Measurements from ENCODE around the gene TCERG1L.

TCERG1L gene

GRCh38 chr10:131093795-131094366, 217.6 kb downstream of the TCERG1L start:
- no peak for DNase-seq

- DNase-seq, result no peak
Observed at GRCh38 chr10:131093346-131093745, 218.2 kb downstream of the TCERG1L start.

GRCh38 chr10:131092876-131093275, 218.6 kb downstream of the TCERG1L start:
- DNase-seq, result no peak

- no peak for DNase-seq
Observed at GRCh38 chr10:131092386-131092785, 219.1 kb downstream of the TCERG1L start.

GRCh38 chr10:131091682-131092081, 219.8 kb downstream of the TCERG1L start:
- DNase-seq, result no peak

- DNase-seq, result peak; percentile 87
Observed at GRCh38 chr10:131090761-131091661, 220.5 kb downstream of the TCERG1L start.

GRCh38 chr10:131089861-131090260, 221.7 kb downstream of the TCERG1L start:
- DNase-seq, result no peak

- no peak for DNase-seq
Observed at GRCh38 chr10:131089150-131089549, 222.4 kb downstream of the TCERG1L start.

GRCh38 chr10:131088619-131089018, 222.9 kb downstream of the TCERG1L start:
- DNase-seq, result no peak

GRCh38 chr10:131087464-131088215, 223.9 kb downstream of the TCERG1L start:
- no peak for DNase-seq

- DNase-seq, result no peak
Observed at GRCh38 chr10:131086511-131086910, 225.0 kb downstream of the TCERG1L start.

- DNase-seq, result no peak
Observed at GRCh38 chr10:131086094-131086493, 225.4 kb downstream of the TCERG1L start.

GRCh38 chr10:131085091-131085860, 226.2 kb downstream of the TCERG1L start:
- DNase-seq, result no peak

GRCh38 chr10:131084791-131085090, 226.8 kb downstream of the TCERG1L start:
- DNase-seq, result no peak

GRCh38 chr10:131083915-131084790, 227.4 kb downstream of the TCERG1L start:
- DNase-seq, result no peak

GRCh38 chr10:131082991-131083481, 228.5 kb downstream of the TCERG1L start:
- no peak for DNase-seq

GRCh38 chr10:131082201-131082850, 229.2 kb downstream of the TCERG1L start:
- no peak for DNase-seq

- DNase-seq, result no peak
Observed at GRCh38 chr10:131081786-131082185, 229.7 kb downstream of the TCERG1L start.

GRCh38 chr10:131081376-131081775, 230.1 kb downstream of the TCERG1L start:
- DNase-seq, result no peak

- no peak for DNase-seq
Observed at GRCh38 chr10:131080571-131080970, 230.9 kb downstream of the TCERG1L start.

GRCh38 chr10:131079314-131079713, 232.2 kb downstream of the TCERG1L start:
- no peak for DNase-seq
